GM18505 (cell line): ENCODE data around the gene ZNF14.
"Not testable (repeated sequence)": the region's sequence is repeated elsewhere in the genome, so short reads cannot be mapped to it uniquely, and the experiment has no call there.

Source experiments
- ATAC-seq: cut with Tn5 transposase; IDR thresholded peaks from one replicate; pipeline ENCODE4 v1.9.1; 2021; ENCODE audit not compliant: unreplicated experiment
- POLR2A ChIP-seq: IDR thresholded peaks from 4 replicates; pipeline ENCODE4 v1.6.1; 2011; ENCODE audit warnings: borderline replicate concordance; ENCODE audit not compliant: insufficient read depth, insufficient read length; ENCODE audit errors: extremely low read depth

Gene ZNF14

DNA sequence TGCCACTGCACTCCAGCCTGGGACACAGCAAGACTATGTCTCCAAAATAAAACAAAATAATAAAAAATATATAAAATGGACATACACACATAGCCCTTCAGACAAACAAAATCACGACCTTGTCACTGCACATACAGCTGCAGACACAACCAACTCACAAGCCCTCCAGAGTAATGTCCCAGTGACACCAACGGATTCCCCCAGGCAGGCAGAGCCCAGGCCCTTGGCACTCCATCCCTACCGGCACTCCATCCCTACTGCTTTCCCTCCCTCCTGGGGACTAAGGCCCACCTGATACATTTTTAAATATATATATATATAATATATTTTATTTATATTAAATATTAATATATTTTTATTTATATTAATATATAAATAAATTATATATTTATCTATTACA, 45.8 kb downstream of the ZNF14 start:
- ATAC-seq: no peak
- TF ChIP-seq POLR2A: no peak

GRCh38 chr19:19686580-19686979, 46.3 kb downstream of the ZNF14 start:
- TF ChIP-seq POLR2A: no peak
- no peak for ATAC-seq

DNA sequence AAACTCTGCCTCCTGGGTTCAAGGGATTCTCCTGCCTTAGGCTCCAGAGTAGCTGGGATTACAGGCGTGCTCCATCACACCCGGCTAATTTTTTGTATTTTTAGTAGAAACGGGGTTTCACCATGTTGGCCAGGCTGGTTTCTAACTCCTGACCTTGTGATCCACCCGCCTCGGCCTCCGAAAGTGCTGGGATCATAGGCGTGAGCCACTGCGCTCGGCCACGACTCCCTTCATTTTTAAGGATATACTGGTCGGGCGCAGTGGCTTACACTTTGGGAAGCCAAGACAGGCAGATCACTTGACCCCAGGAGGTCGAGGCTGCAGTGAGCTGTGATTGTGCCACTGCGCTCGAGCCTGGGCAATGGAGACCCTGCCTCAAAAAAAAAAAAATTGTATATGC, 46.8 kb downstream of the ZNF14 start:
- not testable (repeated sequence) for ATAC-seq

- TF ChIP-seq POLR2A: no peak
- ATAC-seq: no peak
These were observed 53.5 kb downstream of the ZNF14 start for GRCh38 chr19:19679176-19680073.

- ATAC-seq: no peak
These were observed 55.3 kb downstream of the ZNF14 start for GRCh38 chr19:19677579-19677978.

DNA sequence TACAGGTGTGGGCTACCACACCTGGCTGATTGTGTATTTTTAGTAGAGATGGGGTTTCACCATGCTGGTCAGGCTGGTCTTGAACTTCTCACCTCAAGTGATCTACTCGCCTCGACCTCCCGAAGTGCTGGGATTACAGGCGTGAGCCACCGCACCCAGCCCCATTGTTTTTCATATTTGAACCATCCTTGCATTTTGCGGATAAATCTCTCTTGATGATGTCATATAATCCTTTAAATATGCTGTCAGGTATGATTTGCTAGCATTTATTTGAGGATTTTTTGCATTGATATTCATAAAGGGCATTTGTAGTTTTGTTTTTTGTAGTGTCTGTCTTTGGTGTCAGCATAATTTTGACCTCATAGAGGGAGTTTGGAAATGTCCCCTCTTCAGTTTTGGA, 58.6 kb downstream of the ZNF14 start:
- no peak for TF ChIP-seq POLR2A

More at GRCh38 chr19:19677579-19677978, 55.3 kb downstream of the ZNF14 start:
- TF ChIP-seq POLR2A: no peak

DNA sequence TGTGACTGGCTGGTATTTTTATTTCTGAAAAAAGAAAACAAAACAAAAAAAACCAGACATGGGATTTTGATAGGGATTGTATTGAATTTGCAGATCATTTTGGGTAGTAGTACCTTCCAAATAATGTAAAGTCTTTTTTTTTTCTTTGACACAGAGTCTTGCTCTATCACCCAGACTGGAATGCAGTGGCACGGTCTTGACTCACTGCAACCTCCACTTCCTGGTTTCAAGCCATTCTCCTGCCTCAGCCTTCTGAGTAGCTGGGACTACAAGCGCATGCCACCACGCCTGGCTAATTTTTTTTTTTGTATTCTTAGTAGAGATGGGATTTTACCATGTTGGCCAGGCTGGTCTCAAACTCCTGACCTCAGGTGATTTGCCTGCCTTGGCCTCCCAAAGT, 60.1 kb downstream of the ZNF14 start:
- no peak for TF ChIP-seq POLR2A
- no peak for ATAC-seq

More for the DNA sequence above, 58.6 kb downstream of the ZNF14 start:
- ATAC-seq: no peak

GRCh38 chr19:19670070-19670551, 62.8 kb downstream of the ZNF14 start:
- no peak for TF ChIP-seq POLR2A
- ATAC-seq: no peak

- TF ChIP-seq POLR2A: peak; percentile 91
- peak; percentile 67 for ATAC-seq
These were observed 64.5 kb downstream of the ZNF14 start, which contains the start of gene ZNF101 for GRCh38 chr19:19668230-19669012. Gene ZNF101 (plus strand): TSS chr19:19668839. CDS start chr19:19668964, 125 bp downstream.

DNA sequence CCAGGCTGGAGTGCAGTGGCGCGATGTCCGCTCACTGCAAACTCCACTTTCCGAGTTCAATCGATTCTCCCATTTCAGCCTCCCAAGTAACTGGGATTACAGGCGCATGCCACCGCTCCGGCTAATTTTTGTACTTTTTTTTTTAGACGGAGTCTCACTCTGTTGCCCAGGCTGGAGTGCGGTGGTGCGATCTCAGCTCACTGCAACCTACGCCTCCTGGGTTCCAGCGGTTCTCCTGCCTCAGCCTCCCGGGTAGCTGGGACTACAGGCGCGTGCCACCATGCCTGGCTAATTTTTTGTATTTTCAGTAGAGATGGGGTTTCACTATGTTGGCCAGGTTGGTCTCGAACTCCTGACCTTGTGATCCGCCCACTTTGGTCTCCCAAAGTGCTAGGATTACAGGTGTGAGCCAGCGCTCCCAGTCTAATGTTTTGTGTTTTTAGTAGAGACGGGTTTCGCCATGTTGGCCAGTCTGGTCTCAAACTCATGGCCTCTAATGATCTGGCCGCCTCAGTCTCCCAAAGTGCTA, 67.4 kb downstream of the ZNF14 start:
- not testable (repeated sequence) for ATAC-seq

- TF ChIP-seq POLR2A: peak; percentile 77
- peak; percentile 68 for ATAC-seq
These were observed 69.4 kb downstream of the ZNF14 start, which contains the start of gene ATP13A1 for GRCh38 chr19:19663256-19664120. Gene ATP13A1 (minus strand): TSS chr19:19663676. CDS start chr19:19663666, 10 bp downstream.

GRCh38 chr19:19662871-19663255, 70.0 kb downstream of the ZNF14 start:
- ATAC-seq: no peak

More at GRCh38 chr19:19662871-19663255, 70.0 kb downstream of the ZNF14 start:
- no peak for TF ChIP-seq POLR2A
